Activated CD8-positive, alpha-beta memory T cell treated with anti-CD3 and anti-CD28 coated beads, Interleukin-2, amount 50 U/mL, for 24 hours (primary cell): ENCODE results near the gene CNTNAP2.
"Not testable (repeated sequence)": the region's sequence is repeated elsewhere in the genome, so short reads cannot be mapped to it uniquely, and the experiment has no call there.

Experiments
- DNase-seq: peaks from one replicate; pipeline ENCODE4 v3.0.0-alpha.2; 2020; ENCODE audit errors: extremely low read depth

The CNTNAP2 gene

GRCh38 chr7:148303295-148304082 lies 2186.9 kb downstream of the CNTNAP2 start:
- no peak for DNase-seq

- DNase-seq, result no peak
These were observed 2187.4 kb downstream of the CNTNAP2 start for GRCh38 chr7:148304083-148304335.

DNA sequence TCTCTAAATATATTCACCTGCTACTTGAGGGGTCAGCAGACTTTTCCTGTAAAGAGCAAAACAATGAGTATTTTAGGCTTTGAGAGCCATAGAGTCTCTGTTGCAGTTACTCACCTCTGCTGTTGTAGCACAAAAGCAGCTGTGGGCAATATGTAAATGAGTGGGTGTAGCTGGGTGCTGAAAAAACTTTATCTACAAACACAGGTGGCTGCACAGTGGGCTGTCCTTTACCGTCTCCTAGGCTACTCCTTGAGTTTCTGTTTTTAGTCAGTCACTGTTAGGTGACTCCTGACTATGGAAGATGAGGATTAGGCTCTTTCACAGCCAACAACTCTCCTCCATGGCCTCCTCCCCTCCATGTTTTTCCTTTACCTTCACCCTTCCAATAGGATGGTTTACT lies 2187.9 kb downstream of the CNTNAP2 start:
- DNase-seq, result no peak

DNA sequence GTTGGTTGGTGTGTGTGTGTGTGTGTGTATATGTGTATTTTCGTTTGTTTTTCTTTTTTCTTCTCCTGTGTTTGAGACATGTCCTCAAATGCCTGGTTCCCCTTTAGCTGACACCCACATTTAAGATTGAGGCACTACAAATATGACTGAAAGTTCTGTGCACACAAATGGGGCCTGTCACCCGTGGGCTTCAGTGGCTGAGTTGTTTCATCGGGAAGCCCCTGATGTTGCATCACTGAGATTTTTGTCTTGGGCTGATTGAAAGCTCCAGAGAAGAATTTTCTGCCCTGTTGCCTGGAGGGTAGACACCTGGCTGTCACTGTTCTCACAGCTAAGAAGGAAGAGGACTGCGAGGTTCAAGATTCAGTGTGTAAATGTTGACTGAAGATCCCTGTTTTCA lies 2190.2 kb downstream of the CNTNAP2 start:
- DNase-seq, result no peak

DNA sequence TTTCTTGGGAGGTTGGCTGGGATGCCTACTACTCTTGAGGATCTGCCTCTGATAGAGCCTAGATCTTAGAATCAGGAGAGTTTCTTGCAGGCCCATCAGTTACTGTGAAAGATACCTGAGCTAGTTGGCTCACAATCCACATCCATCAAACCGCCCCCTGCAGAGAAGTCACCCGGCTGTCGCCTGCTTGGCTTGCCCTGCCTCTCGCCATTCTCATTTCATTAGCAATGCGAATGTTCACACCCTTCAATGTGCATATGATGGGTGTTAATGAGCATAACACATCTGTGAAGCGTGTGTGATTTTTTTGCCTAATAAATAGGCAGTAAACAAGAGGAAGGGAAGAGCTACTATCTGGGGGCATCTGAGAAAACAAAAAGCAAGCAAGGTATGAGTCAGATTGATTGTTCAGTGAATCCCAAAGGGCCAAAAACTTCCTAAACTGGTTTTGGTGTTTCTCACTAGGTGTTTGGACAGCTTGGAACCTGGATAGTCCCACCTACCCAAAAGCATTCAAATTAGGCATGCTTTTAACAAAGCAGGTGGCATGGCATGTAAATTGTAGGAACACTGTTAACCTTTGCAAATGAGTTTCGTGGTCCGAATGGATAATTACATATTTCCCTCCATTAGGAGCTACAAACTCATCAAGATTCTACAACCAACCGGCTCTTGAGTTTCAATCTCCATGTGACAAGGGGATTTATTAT lies 2201.7 kb downstream of the CNTNAP2 start:
- DNase-seq, result no peak

- no peak for DNase-seq
These were observed 2202.2 kb downstream of the CNTNAP2 start for GRCh38 chr7:148318838-148319237.

GRCh38 chr7:148319316-148319808 lies 2202.8 kb downstream of the CNTNAP2 start:
- DNase-seq, result no peak

- DNase-seq, result no peak
These were observed 2208.6 kb downstream of the CNTNAP2 start for GRCh38 chr7:148325208-148325607.

GRCh38 chr7:148327379-148327778 lies 2210.8 kb downstream of the CNTNAP2 start:
- DNase-seq, result no peak

DNA sequence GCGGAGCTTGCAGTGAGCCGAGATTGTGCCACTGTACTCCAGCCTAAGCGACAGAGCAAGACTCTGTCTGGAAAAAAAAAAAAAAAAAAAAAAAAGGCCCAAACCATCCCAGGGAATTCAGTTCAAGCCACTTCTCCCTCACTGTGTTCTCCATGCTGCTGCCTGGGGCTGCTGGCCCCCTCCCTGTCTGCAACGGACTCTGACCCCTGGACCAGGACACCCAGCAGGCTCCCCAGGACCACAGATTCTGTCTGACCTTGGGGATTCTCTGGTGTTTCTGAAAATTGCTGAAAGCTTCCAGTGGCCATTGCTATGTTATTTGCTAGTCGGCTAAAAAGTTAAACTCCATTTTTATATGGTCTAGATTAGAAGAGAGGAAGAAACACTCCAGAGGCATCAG lies 2212.3 kb downstream of the CNTNAP2 start:
- no peak for DNase-seq

DNA sequence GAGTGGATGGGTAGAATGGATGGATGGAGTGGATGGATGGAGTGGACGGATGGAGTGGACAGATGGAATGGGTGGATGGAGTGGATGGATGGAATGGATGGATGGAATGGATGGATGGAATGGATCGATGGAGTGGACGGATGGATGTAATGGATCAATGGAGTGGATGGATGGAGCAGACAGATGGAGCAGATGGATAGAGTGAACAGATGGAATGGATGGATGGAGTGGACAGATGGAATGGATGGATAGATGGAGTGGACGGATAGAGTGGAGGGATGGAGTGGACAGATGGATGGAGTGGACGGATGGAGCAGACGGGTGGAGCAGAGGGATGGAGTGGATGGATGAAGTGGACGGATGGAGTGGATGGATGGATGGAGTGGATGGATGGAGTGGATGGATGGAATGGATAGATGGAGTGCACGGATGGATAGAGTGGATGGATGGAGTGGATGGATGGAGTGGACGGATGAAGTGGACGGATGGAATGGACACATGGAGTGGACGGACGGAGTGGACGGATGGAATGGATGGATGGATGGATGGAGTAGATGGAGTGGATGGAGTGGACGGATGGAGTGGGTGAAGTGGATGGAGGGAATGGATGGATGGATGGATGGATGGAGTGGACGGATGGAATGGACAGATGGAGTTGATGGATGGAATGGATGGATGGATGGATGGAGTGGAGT lies 2213.7 kb downstream of the CNTNAP2 start:
- no peak for DNase-seq

- no peak for DNase-seq
These were observed 2214.2 kb downstream of the CNTNAP2 start for GRCh38 chr7:148330822-148331221.

GRCh38 chr7:148331456-148331855 lies 2214.9 kb downstream of the CNTNAP2 start:
- not testable (repeated sequence) for DNase-seq

GRCh38 chr7:148332191-148333186 lies 2215.9 kb downstream of the CNTNAP2 start:
- no peak for DNase-seq

DNA sequence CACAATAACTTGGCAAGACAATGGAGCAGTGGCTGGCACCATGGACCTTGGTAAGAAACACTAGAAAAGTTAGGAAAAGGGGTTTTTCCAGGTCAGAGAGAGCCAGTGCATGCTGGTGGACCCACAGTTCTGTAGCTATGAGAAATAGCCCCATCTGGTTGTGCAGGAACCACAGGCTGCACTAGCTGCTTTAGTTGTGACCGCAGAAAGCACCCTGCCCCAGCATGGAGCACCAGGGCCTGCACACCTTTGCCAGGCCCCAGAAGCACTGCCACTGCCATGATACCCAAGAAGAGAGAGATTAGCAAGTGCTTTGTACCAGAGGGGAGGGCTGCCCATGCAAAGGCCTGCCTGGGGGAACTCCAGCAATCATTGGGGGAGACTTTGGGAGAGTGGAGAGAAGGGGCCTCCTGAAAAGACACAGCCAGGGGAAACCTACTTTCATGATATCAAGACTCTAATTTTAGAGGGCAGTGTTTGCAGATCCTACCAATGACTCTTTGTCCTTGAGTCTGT lies 2217.9 kb downstream of the CNTNAP2 start:
- no peak for DNase-seq

DNA sequence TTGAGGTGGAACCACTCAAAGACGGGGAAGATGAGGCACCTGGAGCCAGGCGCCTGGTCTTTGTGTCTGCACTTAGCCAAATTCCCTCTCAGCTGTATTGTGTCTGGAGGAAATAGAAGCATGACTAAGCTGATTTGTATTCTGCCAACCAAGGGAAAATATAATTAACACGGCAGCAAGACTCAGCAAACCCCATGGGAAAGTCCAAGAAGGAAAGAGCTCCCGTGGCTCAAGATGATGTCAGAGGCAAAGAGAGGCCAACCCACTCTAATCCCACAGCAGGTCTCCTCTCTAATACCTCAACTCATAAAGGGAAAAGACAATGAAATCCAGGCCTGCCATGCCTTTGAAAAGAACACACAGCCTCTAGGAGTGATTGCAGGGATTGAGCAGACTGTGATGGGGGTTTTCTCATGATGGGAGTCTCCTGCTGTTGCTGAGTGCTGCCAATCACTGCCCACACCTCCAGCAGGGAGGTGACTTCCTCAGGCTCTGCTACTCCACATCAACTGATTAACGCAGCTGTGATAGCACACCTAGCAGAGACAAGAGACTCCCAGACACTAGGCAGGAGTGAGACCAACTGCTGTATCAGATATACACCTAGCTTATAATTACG lies 2218.5 kb downstream of the CNTNAP2 start:
- no peak for DNase-seq

GRCh38 chr7:148335790-148336189 lies 2219.2 kb downstream of the CNTNAP2 start:
- DNase-seq, result no peak

DNA sequence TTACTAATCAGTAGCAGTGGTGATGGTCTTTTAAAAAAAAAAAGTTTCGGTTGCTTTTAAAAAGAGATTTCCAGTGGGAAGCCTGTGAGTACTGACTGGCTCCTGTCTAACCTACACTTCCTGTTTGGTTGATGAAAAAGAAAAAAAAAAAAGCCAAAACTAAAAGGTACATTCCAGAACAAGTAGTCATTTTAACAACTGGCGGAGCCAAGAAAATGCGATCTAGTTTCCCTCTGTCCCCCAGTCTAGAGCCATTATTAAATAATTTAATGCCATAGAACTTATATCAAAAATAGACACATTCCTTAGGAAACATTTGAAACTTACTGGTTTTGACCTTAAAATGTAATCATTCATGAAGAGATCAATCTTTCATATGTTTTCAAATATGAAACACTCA lies 2219.8 kb downstream of the CNTNAP2 start:
- DNase-seq, result no peak

GRCh38 chr7:148337246-148337965 lies 2220.8 kb downstream of the CNTNAP2 start:
- no peak for DNase-seq
